ENCODE results near the gene MAJIN. TPM values are rescaled to one million over a fixed set of nuclear protein-coding genes. Genes with fewer than 3 reads are reported as not detected.

MAJIN gene
- total RNA-seq, 2 donors from 2014 or later: not detected

Other genes with a start within 250 kb of the MAJIN start
- under 1 TPM; 0.21 to 0.32 TPM for gene NRXN2, start 248.9 kb downstream of the MAJIN start, total RNA-seq
- gene RASGRP2, start 228.0 kb downstream of the MAJIN start, total RNA-seq: 100 to 1,000 TPM; 464 to 502 TPM
- gene PYGM, start 212.1 kb downstream of the MAJIN start, total RNA-seq: 10 to 100 TPM; 11.8 to 27.1 TPM
- 1,000 to 10,000 TPM; 1,476 to 1,622 TPM for gene SF1, start 193.6 kb downstream of the MAJIN start, total RNA-seq
- gene MAP4K2, start 168.9 kb downstream of the MAJIN start, total RNA-seq: 10 to 100 TPM; 97.8 to 99.2 TPM
- gene MEN1, start 161.6 kb downstream of the MAJIN start, total RNA-seq: 10 to 100 TPM; 25.8 to 27.0 TPM
- gene CDC42BPG, start 127.5 kb downstream of the MAJIN start, total RNA-seq: 1 to 10 TPM; 4.0 to 7.7 TPM
- gene EHD1, start 93.5 kb downstream of the MAJIN start, total RNA-seq: 100 to 1,000 TPM; 184 to 212 TPM
- 100 to 1,000 TPM; 161 to 226 TPM for gene ATG2A, start 54.9 kb downstream of the MAJIN start, total RNA-seq
- 10 to 100 TPM; 21.5 to 25.3 TPM for gene PPP2R5B, start 47.4 kb downstream of the MAJIN start, total RNA-seq
- not detected for gene GPHA2, start 36.2 kb downstream of the MAJIN start, total RNA-seq
- gene BATF2, start 24.9 kb upstream of the MAJIN start, total RNA-seq: not detected
- 10 to 100 TPM; 17.2 to 21.6 TPM for gene ARL2, start 42.1 kb upstream of the MAJIN start, total RNA-seq
- 10 to 100 TPM; 19.7 to 20.8 TPM for gene SNX15, start 55.3 kb upstream of the MAJIN start, total RNA-seq
- gene SAC3D1, start 69.1 kb upstream of the MAJIN start, total RNA-seq: 1 to 10 TPM; 1.9 to 3.9 TPM
- 10 to 100 TPM; 12.5 to 16.0 TPM for gene NAALADL1, start 86.4 kb upstream of the MAJIN start, total RNA-seq
- gene CDCA5, start 111.9 kb upstream of the MAJIN start, total RNA-seq: under 1 TPM; 0.37 to 0.90 TPM
- gene ZFPL1, start 112.1 kb upstream of the MAJIN start, total RNA-seq: 10 to 100 TPM; 40.7 to 50.2 TPM
- 100 to 1,000 TPM; 181 to 217 TPM for gene VPS51, start 124.1 kb upstream of the MAJIN start, total RNA-seq
- gene TM7SF2, start 139.8 kb upstream of the MAJIN start, total RNA-seq: 10 to 100 TPM; 15.2 to 18.5 TPM
- gene ZNHIT2, start 145.6 kb upstream of the MAJIN start, total RNA-seq: 1 to 10 TPM; 7.5 to 8.7 TPM
- 1,000 to 10,000 TPM; 1,401 to 1,408 TPM for gene FAU, start 150.0 kb upstream of the MAJIN start, total RNA-seq
- gene MRPL49, start 150.2 kb upstream of the MAJIN start, total RNA-seq: 10 to 100 TPM; 42.8 to 44.8 TPM
- gene SYVN1, start 162.4 kb upstream of the MAJIN start, total RNA-seq: 10 to 100 TPM; 80.6 to 81.1 TPM
- gene SPDYC, start 198.1 kb upstream of the MAJIN start, total RNA-seq: under 1 TPM in 1 of 2 donors, not detected in 1; 0.68 TPM
- gene CAPN1, start 209.8 kb upstream of the MAJIN start, total RNA-seq: 100 to 1,000 TPM; 154 to 190 TPM

Measured in T-helper 17 cell (primary cell).